NB4 (cell line): ENCODE measurements around the gene LDLRAD3.

Experiments used
- DNase-seq: peaks from one replicate; pipeline ENCODE4 v3.0.0; 2010; ENCODE audit warnings: low read depth
- H3K4me3 ChIP-seq: one replicate; pipeline ENCODE4 v1.5.1; 2011; ENCODE audit warnings: mild to moderate bottlenecking, low read depth, low read length, moderate library complexity
- CTCF ChIP-seq: IDR thresholded peaks from one replicate; pipeline ENCODE4 v1.5.1; 2012; ENCODE audit warnings: low read depth, low read length
- MYC ChIP-seq: IDR thresholded peaks from 2 replicates; pipeline ENCODE4 v1.6.1; 2011; ENCODE audit warnings: low read depth, low read length
- POLR2A ChIP-seq: IDR thresholded peaks from 2 replicates; pipeline ENCODE4 v1.6.1; 2011; ENCODE audit warnings: mild to moderate bottlenecking; ENCODE audit not compliant: insufficient read length; ENCODE audit errors: extremely low read depth
- TF ChIP-seq, protein P1 (sequence below): IDR thresholded peaks from 2 replicates; pipeline ENCODE4 v1.6.1; 2011; ENCODE audit warnings: low read depth, low read length

LDLRAD3 gene

DNA sequence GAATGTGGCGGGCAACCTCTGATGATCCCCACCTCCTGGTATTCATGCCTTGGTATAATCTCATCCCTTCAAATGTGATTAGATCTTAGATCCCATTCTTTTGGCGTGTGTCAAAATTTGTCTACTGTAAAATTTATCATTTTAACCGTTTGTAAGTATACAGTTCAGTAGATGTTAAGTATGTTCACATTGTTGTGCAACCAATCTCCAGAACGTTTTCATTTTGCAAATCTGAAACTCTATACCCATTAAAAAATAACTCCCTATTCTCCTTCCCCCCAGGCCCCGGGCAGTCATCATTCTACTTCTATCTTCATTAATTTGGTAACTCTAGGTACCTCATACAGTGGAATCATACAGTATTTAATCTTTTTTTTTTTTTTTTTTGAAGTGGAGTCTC, 159.0 kb downstream of the LDLRAD3 start:
- no peak for TF ChIP-seq CTCF
- DNase-seq: no peak
- no peak overlapping the region for H3K4me3 ChIP-seq

DNA sequence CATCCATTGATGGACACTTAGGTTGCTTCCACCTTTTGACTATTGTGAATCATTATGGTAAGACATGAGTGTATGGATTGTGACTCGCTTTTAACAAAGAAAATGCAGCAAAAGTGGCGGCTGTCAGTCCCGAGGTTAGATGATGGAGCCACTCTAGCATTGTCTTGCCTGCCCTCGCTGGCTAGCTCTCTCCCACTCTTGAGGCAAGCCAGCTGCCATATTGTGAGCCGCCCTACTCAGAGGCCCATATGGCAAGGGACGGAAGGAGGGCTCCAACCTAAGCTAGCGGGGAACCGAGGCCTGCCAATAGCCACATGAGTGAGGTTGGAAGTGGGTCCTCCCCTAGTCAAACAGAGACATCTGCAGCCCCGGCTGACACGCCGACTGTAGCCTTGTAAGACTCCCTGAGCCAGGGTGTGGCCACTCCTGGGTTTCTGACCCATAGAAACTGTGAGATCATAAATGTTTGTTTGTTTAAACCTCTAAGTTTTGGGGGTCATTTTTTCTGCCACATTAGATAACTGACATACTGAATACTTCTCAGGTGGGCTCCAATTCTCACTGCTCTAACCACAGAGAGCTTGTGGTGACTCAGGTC, 160.2 kb downstream of the LDLRAD3 start:
- H3K4me3 ChIP-seq: no peak overlapping the region
- no peak for DNase-seq
- TF ChIP-seq POLR2A: no peak
- TF ChIP-seq, protein P1, sequence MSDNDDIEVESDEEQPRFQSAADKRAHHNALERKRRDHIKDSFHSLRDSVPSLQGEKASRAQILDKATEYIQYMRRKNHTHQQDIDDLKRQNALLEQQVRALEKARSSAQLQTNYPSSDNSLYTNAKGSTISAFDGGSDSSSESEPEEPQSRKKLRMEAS: no peak
- no peak for TF ChIP-seq MYC
- TF ChIP-seq CTCF: no peak

GRCh38 chr11:36104660-36104992, 160.8 kb downstream of the LDLRAD3 start:
- DNase-seq: no peak
- no peak overlapping the region for H3K4me3 ChIP-seq
- TF ChIP-seq, protein P1: no peak
- TF ChIP-seq MYC: no peak
- no peak for TF ChIP-seq POLR2A

GRCh38 chr11:36105743-36106581, 162.1 kb downstream of the LDLRAD3 start:
- no peak overlapping the region for H3K4me3 ChIP-seq
- no peak for DNase-seq
- TF ChIP-seq, protein P1: no peak
- TF ChIP-seq MYC: no peak

GRCh38 chr11:36107547-36107946, 163.7 kb downstream of the LDLRAD3 start:
- TF ChIP-seq POLR2A (no peak), CTCF (no peak), MYC (no peak)
- TF ChIP-seq, protein P1: no peak
- no peak for DNase-seq
- no peak overlapping the region for H3K4me3 ChIP-seq

DNA sequence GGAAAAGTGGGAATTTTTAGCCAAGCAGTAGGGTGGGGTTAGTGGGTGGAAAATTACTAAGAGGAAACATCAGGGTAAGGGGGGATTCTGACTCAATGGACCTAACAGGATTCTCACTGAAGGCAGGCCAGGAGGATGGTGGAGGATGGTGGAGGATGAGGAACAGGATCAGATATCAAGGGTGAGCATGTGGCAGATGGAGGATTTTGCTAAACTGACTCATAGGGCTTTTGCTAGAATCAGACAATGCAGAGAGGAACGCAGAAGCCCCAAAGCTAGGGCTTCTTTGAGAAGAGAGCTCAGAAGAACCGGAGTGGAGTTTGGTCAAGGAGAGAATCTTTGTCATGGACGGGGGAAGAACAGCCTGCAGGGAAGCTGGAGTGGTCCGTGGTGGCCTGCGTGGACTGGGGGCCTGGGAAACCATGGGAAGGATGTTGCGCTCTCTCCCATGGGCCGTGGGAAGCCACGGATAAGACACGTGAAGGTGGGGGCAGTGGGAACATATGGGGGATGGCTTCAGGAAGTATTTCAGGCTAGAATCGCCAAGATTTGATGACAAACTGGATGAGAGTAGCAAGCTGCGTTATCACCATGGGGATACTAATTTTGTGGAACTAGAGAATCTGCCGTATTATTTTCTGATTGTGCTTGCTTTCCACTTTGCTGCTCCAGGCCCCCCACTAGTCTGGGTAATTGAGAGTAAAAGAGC, 165.2 kb downstream of the LDLRAD3 start:
- H3K4me3 ChIP-seq: no peak overlapping the region
- DNase-seq: no peak
- no peak for TF ChIP-seq CTCF
- TF ChIP-seq, protein P1: no peak
- no peak for TF ChIP-seq MYC
- no peak for TF ChIP-seq POLR2A
